ENCODE measurements around the gene CERS6. TPM values are rescaled to one million over a fixed set of nuclear protein-coding genes. Genes with fewer than 3 reads are reported as not detected.

The CERS6 gene
- total and polyA plus RNA-seq, 2 of the 8 experiments (the other 6 are each of a cell fraction or from before 2014, with no cell fraction given) = 6.8 to 28.2 TPM

DNA sequence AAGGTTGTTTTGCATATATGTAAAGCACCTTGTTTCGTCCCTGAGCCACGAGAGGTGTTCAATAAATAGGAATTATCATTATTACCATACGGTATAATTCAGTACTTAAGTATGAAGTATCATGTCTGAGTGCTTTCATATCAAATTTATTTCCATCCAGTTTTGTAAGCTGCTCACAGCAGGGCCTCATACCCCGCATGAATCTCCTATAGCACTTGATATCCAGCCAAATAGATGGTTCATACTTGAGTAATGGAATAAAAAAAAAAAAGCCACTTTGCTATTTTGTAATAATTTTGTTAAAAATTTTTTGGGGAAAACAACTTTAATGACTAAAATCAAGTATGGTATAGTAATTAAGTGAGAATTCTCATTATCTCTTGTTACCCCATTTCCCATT, 185.6 kb downstream of the CERS6 start (continued):
- TF ChIP-seq, protein P1, sequence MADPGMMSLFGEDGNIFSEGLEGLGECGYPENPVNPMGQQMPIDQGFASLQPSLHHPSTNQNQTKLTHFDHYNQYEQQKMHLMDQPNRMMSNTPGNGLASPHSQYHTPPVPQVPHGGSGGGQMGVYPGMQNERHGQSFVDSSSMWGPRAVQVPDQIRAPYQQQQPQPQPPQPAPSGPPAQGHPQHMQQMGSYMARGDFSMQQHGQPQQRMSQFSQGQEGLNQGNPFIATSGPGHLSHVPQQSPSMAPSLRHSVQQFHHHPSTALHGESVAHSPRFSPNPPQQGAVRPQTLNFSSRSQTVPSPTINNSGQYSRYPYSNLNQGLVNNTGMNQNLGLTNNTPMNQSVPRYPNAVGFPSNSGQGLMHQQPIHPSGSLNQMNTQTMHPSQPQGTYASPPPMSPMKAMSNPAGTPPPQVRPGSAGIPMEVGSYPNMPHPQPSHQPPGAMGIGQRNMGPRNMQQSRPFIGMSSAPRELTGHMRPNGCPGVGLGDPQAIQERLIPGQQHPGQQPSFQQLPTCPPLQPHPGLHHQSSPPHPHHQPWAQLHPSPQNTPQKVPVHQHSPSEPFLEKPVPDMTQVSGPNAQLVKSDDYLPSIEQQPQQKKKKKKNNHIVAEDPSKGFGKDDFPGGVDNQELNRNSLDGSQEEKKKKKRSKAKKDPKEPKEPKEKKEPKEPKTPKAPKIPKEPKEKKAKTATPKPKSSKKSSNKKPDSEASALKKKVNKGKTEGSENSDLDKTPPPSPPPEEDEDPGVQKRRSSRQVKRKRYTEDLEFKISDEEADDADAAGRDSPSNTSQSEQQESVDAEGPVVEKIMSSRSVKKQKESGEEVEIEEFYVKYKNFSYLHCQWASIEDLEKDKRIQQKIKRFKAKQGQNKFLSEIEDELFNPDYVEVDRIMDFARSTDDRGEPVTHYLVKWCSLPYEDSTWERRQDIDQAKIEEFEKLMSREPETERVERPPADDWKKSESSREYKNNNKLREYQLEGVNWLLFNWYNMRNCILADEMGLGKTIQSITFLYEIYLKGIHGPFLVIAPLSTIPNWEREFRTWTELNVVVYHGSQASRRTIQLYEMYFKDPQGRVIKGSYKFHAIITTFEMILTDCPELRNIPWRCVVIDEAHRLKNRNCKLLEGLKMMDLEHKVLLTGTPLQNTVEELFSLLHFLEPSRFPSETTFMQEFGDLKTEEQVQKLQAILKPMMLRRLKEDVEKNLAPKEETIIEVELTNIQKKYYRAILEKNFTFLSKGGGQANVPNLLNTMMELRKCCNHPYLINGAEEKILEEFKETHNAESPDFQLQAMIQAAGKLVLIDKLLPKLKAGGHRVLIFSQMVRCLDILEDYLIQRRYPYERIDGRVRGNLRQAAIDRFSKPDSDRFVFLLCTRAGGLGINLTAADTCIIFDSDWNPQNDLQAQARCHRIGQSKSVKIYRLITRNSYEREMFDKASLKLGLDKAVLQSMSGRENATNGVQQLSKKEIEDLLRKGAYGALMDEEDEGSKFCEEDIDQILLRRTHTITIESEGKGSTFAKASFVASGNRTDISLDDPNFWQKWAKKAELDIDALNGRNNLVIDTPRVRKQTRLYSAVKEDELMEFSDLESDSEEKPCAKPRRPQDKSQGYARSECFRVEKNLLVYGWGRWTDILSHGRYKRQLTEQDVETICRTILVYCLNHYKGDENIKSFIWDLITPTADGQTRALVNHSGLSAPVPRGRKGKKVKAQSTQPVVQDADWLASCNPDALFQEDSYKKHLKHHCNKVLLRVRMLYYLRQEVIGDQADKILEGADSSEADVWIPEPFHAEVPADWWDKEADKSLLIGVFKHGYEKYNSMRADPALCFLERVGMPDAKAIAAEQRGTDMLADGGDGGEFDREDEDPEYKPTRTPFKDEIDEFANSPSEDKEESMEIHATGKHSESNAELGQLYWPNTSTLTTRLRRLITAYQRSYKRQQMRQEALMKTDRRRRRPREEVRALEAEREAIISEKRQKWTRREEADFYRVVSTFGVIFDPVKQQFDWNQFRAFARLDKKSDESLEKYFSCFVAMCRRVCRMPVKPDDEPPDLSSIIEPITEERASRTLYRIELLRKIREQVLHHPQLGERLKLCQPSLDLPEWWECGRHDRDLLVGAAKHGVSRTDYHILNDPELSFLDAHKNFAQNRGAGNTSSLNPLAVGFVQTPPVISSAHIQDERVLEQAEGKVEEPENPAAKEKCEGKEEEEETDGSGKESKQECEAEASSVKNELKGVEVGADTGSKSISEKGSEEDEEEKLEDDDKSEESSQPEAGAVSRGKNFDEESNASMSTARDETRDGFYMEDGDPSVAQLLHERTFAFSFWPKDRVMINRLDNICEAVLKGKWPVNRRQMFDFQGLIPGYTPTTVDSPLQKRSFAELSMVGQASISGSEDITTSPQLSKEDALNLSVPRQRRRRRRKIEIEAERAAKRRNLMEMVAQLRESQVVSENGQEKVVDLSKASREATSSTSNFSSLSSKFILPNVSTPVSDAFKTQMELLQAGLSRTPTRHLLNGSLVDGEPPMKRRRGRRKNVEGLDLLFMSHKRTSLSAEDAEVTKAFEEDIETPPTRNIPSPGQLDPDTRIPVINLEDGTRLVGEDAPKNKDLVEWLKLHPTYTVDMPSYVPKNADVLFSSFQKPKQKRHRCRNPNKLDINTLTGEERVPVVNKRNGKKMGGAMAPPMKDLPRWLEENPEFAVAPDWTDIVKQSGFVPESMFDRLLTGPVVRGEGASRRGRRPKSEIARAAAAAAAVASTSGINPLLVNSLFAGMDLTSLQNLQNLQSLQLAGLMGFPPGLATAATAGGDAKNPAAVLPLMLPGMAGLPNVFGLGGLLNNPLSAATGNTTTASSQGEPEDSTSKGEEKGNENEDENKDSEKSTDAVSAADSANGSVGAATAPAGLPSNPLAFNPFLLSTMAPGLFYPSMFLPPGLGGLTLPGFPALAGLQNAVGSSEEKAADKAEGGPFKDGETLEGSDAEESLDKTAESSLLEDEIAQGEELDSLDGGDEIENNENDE (IDR thresholded peaks at IDR 0.05; ENCODE audit: insufficient replicate concordance, low read length) = no peak
- no peak for TF ChIP-seq RFX5 (IDR thresholded peaks at IDR 0.05; ENCODE audit: borderline replicate concordance, low read depth, low read length)
- TF ChIP-seq, protein P2, sequence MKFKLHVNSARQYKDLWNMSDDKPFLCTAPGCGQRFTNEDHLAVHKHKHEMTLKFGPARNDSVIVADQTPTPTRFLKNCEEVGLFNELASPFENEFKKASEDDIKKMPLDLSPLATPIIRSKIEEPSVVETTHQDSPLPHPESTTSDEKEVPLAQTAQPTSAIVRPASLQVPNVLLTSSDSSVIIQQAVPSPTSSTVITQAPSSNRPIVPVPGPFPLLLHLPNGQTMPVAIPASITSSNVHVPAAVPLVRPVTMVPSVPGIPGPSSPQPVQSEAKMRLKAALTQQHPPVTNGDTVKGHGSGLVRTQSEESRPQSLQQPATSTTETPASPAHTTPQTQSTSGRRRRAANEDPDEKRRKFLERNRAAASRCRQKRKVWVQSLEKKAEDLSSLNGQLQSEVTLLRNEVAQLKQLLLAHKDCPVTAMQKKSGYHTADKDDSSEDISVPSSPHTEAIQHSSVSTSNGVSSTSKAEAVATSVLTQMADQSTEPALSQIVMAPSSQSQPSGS (IDR thresholded peaks at IDR 0.05; ENCODE audit: low read length) = no peak
- no peak for TF ChIP-seq RBBP5 (IDR thresholded peaks at IDR 0.05; ENCODE audit: borderline replicate concordance, low read depth, low read length)
- no peak for TF ChIP-seq EGR1 (IDR thresholded peaks at IDR 0.05; ENCODE audit: borderline replicate concordance, low read depth, low read length)
- no peak for TF ChIP-seq EP300 (IDR thresholded peaks at IDR 0.05; ENCODE audit: borderline replicate concordance in 1 of 2, low read depth in 2 of 2, low read length in 2 of 2)
- no peak for TF ChIP-seq POU5F1 (IDR thresholded peaks at IDR 0.05; ENCODE audit: low read depth, low read length)
- TF ChIP-seq SUZ12 (IDR thresholded peaks at IDR 0.05; ENCODE audit: low read length) = no peak
